GM21786 (cell line): Measurements from ENCODE around the gene UBA1.

Experiments used
- ATAC-seq: cut with Tn5 transposase; IDR thresholded peaks from one replicate; pipeline ENCODE4 v1.9.1; 2021; ENCODE audit not compliant: unreplicated experiment

The UBA1 gene

DNA sequence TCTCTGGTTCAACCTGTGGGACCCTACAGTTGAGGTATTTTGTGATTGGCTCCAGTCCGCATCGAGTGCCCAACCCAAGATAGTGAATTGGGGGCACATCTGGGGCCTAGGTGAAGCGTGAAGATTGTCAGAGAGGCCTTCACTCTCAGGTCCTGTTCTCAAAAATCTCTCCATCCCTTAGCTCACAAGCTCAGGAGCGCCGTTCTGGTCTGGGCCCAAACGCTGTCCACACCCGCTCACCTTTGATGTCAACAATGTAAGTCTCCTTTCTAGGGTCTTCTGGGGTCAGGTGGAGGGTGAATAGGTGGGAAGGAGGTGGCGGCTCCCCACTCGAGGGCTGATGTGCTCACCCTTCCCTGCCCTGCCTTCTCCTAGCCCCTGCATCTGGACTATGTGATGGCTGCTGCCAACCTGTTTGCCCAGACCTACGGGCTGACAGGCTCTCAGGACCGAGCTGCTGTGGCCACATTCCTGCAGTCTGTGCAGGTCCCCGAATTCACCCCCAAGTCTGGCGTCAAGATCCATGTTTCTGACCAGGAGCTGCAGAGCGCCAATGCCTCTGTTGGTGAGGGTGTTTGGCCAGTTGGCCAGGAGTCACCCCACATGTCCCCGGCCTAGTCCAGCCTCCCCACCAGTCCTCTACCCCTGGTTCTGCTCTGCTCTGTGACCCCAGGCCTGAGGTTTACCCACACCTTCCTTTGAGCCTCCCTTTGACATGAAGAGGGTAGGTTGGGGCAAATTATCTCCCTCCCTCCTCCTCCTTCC lies 17.2 kb downstream of the UBA1 start:
- no peak for ATAC-seq

DNA sequence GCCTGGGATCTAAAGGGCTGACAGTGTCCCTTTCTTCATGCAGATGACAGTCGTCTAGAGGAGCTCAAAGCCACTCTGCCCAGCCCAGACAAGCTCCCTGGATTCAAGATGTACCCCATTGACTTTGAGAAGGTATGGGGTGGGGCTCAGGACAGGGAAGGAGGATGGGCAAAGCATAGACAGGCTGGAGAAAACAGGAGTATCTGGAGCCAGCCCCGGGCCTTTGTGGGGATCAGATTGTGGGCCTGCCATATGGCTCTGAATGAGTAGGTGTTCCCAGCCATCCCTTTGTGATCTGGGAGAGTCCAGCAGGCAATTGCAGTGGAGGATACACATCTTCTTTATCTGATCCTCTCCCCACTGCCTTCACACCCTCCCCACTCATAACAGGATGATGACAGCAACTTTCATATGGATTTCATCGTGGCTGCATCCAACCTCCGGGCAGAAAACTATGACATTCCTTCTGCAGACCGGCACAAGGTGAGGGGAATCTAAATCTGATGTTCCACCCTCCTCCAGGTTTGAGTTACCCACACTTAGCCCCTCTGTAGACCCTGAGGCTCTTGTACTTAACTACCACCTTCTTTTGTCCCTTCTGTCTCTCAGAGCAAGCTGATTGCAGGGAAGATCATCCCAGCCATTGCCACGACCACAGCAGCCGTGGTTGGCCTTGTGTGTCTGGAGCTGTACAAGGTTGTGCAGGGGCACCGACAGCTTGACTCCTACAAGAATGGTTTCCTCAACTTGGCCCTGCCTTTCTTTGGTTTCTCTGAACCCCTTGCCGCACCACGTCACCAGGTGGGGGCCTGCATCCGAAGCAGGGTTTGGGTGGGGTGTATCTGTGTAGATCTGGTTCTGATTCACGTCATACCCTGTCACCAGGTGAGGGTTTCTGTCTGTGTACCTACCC lies 19.0 kb downstream of the UBA1 start:
- no peak for ATAC-seq

DNA sequence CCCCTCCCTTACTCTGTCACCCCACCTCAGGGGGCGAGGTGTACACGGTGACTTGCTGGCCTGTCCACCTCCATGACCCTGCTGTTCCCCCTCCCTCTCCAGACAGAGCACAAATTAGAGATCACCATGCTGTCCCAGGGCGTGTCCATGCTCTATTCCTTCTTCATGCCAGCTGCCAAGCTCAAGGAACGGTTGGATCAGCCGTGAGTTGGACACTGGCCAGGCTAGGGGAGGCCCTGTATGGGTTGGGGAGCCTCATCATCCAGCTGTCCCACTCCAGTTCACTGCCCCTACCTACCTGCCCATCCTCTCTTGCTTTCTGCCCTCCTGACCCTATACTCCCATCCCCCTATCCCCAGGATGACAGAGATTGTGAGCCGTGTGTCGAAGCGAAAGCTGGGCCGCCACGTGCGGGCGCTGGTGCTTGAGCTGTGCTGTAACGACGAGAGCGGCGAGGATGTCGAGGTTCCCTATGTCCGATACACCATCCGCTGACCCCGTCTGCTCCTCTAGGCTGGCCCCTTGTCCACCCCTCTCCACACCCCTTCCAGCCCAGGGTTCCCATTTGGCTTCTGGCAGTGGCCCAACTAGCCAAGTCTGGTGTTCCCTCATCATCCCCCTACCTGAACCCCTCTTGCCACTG lies 20.9 kb downstream of the UBA1 start:
- ATAC-seq = no peak

DNA sequence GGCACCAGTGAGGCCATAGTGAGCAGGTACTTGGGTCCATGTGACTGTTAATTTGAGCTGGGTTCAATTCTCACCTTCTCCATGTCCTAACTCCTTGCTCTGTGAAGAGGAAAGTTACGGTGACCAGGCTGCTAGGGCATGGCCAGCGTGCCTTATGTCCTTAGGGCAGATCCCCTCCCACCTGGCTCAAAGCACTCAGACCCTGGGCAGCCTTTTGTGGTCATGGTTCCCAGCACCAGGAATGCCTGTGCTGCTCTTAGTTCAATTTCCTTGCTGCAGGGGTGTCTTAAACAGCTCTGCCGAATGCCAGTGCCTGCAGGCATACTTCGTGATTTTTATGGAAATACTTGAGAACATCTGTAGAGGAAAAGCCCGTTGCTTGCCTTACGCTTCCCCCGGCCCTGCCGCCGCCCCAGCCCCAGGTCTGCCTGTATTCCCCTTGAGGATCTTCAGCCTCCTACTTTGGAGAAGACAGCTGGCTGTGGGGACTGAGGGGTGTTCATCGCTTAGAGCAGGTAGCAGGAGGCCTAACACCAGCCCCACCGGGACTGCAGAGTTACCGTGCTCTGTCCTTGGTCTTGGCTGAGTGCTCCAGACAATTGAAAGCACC lies 21.8 kb downstream of the UBA1 start:
- no peak for ATAC-seq

DNA sequence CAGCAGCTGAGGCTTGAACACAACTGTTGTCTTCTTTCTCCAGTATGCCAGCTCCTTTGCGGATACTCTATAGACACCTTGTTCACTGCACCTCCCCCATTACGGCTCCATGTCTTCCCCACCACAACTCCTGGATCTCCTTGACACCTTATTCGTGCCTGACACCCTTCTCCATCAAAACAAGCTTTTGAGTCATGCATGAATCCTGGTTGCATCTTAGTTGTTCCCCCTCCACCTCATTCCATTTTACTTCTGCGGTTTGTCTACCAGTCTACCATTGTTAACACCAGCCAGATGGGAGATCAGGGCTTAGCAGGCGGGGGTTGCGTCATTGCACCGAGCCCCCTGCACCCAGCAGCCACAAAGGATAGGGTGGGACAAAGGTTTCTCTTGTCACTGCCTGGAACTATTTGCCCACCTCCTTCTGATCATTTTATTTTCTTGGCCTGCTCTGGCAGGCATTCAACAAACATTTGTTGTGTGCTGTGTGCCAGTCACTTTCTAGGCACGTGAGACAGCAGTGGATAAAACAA lies 22.8 kb downstream of the UBA1 start:
- no peak for ATAC-seq

DNA sequence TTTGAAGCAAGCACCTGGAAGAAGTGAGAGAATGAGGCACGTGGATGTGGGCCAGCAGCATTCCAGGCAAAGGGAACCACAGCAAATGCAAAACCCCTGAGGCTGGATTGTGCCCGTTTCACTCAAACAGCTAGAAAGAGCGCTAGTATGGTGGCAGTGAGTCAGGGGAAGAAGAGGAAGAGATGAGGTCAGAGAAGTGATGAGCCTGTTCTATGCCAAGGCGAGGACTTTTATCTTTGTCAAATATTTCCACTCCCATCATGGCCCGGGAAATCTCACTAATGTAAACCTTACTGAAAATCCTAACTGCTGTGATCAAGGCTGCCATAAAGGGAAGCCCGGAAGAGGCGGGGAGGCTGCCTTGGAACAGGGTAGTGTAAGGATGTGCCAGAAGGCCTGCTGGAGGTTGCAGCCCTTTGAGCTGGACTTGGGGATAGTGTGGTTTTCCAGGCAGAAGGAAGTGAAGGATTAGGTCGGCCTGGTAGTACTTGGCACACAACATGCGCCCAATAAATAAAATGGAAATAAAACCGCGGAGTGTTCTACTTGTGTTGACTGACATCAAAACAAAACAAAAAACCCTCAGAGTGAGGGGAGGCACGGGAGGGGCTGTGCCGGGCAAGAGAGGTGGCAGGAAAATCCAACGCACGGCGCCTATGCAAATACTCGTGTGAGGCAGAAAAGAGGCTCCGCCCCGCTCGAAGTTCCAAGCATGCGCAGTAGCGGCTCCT lies 23.7 kb downstream of the UBA1 start:
- ATAC-seq = no peak

DNA sequence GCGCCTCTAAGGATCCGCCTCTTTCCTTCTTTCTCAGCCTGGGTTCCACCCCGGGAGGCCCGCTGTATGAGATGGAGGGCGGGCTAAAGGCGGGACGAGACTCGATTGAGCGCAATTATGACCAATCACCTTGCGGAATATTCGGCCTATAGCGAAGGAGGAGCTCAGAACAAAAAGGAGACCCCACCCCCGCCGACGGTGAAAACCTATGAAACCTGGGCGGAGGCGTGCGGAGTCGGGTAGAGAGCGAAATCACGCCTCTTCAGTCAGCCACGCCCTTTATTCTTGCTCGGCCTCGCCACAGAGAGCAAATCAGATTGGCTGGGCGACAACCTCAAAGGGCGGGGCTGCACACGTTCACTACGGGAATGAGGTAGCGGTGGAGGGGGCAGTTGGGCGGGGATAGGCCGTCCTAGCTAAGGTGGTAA lies 24.2 kb downstream of the UBA1 start:
- peak; percentile 88 for ATAC-seq

DNA sequence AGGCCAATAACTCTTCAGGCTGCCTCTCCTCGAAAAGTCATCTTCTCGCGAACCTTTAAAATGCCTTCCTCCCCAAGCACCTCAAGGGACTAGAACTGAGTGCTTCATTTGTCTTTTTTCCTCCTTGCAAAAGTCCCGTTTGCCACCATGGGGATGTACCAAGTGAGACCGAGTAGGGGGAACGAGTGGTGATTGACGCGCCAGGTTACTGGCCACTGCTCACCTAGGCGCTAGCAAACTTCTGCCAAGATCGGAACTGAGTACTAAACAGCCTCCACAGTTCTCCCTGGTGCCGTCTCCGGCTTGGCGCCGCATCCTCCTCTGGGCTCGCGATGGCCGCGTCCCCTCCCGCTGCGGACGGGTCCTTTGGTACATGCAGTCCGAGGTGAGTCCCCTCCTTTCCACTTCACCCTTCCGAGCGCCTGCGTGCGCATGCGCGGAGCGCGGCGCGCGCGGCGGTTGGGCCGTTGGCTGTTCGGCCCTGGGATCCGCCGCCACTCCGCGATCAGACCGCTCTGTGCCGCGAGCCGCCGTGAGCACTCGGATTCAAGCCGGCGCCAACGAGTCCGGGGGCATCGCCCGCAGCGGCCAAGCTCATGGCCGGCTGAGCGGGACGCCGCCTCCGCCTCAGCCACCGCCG lies 24.8 kb downstream of the UBA1 start, which contains the start of gene CDK16:
TSS of gene CDK16 (plus strand) at position 402 of the 640 bp plus-strand sequence. CDS start 4,877 bp downstream, outside the sequence.
- ATAC-seq = peak; percentile 40

DNA sequence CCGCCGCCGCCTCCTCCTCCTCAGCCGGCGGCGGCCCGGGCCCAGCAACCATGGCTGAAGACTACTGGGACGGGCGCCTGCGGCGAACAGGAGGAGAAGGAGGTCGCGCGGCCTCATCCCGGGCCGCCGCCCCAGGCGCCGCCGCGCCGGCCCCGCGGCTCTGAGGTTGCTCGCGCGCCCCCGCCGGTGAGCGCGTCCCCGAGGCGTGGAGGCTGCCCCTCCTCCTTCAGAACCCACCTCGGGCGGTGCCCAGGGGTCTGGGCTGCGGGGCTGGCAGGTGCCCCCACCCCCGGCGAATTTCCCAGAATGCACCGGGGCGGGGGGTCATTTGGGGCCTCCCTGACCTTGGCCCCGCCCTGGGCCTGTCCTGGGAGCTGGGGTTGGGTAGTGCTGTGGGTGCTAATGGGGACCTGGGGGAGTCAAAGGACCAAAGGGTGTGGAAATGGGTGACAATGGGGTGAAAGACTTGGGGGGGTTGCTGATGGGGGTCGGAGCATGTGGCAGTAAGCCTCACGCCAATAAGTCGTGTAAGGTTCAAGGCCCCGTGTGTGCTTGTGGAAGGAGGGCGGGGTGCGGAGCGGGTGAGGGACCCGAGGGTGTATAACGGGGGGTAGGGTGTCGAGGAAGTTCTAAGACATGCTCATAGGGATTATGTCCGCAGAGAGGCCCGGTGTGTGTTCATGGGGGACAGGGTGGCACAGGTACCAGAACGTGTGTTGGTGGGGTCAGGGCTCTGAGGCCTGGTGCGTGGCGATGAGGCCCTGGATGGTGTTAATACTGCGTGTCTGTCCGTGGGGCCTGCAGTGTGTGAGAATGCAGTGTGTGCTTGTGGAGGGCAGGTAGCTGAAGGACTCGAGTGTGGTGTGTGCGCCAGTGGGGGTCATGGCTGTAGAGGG lies 25.5 kb downstream of the UBA1 start:
- ATAC-seq = no peak

DNA sequence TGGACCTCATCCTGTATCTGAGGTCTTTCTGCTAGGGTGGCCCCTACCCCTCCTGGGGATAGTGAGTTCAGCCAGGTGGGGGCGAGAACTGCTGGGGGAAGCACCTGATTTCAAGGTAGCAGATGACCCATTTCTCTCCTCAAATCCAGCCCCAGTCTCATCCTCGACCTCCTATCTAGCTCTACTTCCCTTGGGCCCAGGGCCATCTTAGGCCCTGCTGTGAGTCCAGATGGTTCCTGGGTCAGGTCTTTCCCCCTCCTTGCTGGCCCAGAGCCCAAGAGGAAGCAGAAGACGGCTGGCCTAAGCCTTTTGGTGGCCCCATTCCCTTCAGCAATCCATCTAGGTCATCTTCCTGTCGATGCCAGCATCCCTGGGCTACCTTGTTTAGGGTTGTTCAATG lies 28.1 kb downstream of the UBA1 start:
- no peak for ATAC-seq

DNA sequence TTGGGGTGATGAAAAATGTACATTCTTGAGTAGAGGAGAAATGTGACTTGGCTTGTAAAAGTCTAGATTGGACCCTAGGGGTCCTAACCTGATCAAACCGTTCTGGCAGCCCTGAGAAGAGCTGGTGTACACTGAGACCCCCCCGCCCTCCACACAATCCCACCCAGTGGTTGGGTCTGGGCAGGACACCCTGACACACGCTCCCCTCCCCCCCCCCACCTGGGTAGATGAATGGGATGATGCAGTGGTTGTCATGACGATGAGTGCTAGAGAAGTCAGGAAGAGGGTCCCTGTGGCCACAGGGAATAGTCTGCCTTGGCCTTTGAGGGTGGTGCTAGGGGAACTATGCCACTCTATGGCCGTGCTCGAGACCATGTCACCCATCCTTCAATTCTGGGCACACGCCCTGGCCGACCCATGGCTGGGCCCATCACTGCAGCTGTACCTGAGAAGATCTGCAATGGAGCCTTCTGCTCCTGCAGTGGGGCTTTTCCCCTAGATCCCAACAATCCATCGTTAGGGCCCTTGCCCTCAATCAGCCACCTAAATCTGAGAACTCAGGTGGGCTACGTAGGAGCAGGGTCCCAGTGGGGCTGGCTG lies 29.2 kb downstream of the UBA1 start:
- no peak for ATAC-seq

DNA sequence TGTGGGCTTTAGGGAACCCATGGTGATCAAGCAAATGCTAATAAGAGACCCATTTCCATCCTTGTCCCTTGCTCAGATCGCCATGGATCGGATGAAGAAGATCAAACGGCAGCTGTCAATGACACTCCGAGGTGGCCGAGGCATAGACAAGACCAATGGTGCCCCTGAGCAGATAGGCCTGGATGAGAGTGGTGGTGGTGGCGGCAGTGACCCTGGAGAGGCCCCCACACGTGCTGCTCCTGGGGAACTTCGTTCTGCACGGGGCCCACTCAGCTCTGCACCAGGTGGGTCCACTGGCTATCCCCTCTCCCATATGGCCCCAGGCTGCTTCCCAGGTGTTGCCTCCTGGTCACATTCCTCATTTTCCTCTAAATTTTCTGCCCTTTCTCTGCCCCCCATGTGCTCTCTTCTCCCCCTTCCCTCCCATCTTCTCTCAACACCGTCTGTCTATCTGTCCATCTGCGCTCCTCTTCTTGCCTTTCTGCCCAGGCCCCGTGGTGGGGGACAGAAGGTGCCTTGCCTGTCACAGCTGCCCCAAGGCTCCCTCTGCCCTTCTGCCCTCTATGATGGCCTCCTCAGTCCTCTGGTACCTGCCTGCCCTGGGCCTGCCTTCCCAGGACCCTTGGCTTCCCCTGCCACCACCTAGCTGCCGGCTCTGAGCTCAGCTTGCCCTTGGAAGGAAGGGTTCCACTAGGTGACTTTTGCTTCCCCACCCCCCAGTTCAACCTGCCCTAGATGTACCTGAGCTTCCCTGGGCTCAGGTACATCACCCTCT lies 30.0 kb downstream of the UBA1 start:
- ATAC-seq = no peak

DNA sequence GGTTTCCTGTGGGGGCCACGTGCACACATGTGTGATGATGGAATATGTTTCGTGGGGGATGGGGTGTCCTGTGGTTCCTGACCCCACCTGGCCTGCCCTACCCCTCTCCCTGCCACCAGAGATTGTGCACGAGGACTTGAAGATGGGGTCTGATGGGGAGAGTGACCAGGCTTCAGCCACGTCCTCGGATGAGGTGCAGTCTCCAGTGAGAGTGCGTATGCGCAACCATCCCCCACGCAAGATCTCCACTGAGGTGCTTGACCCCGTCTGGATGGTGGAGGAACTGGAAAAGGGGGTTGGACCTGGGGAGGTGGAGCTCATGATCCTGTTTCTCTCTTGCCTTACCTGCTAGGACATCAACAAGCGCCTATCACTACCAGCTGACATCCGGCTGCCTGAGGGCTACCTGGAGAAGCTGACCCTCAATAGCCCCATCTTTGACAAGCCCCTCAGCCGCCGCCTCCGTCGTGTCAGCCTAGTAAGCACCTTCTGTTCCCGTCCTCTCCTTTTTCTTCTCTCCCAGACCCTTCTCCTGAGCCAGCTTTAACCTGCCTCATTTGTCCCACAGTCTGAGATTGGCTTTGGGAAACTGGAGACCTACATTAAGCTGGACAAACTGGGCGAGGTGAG lies 30.8 kb downstream of the UBA1 start:
- ATAC-seq = no peak

DNA sequence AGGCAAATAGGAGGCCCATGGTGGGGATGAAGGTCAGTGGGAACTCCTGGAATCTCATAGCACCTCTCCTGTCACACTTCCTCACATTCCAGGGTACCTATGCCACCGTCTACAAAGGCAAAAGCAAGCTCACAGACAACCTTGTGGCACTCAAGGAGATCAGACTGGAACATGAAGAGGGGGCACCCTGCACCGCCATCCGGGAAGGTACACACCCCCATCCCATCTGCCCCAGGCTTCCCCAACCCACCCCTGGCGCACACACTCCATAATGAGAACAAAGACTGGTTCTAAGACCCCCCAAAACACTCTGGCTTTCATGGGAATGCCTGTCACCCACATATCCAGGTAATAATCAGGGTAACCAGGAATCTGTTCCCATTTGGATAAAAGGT lies 31.3 kb downstream of the UBA1 start:
- ATAC-seq = no peak

DNA sequence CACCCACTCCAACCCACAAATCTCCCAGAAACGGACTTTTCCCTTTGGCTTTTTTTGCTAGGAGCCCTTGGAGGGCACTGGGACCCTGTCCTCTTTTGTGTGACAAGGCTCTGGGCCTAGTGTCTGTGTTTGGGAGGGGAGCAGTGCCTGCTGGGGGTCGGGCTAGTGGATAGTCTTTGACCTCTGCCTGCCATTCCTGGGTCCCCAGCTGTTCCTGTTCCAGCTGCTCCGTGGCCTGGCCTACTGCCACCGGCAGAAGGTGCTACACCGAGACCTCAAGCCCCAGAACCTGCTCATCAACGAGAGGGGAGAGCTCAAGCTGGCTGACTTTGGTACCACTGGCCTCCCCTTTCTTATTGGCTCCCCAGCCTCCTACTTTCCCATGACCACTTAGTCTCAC lies 32.4 kb downstream of the UBA1 start:
- no peak for ATAC-seq

DNA sequence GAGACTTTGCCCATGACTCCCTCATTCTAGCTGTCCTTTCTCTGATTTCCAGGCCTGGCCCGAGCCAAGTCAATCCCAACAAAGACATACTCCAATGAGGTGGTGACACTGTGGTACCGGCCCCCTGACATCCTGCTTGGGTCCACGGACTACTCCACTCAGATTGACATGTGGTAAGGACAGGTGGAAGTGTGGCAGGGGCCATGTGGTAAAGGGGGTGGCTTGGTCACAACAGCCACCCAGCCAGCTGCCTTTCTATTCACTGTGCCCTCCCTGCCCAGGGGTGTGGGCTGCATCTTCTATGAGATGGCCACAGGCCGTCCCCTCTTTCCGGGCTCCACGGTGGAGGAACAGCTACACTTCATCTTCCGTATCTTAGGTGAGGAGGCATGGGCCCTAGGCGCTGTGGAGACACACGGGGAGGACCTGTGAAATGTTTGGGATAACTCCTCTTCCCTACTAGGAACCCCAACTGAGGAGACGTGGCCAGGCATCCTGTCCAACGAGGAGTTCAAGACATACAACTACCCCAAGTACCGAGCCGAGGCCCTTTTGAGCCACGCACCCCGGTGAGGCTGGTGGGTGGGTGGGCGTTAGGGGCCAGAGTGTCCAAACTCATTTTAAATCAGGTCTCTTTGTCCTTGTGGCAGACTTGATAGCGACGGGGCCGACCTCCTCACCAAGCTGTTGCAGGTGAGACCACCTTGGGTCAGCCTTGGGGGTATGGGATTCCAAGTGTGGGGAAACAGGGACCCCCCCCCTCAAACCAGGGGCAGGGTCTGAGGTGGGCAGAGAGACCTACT lies 33.1 kb downstream of the UBA1 start:
- ATAC-seq = no peak

DNA sequence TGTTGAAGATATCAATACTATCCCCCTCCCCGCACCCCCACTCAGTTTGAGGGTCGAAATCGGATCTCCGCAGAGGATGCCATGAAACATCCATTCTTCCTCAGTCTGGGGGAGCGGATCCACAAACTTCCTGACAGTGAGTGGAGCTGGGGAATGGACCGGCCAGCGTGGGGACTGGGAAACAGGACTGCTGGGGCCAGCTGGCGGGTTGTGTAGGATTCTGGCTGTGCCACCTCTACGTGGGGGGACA lies 33.6 kb downstream of the UBA1 start:
- ATAC-seq = no peak
